GM19035 (cell line): ENCODE results near the gene PLD1.
A peak's percentile ranks its signal among the peaks of the same experiment; 100 is the strongest.
"Not testable (repeated sequence)": the region's sequence is repeated elsewhere in the genome, so short reads cannot be mapped to it uniquely, and the experiment has no call there.

ENCODE experiments used
- ATAC-seq: cut with Tn5 transposase; IDR thresholded peaks from one replicate; pipeline ENCODE4 v1.9.1; 2021; ENCODE audit not compliant: unreplicated experiment

Gene PLD1

GRCh38 chr3:171821044-171821443, 10.8 kb upstream of the PLD1 start:
- no peak for ATAC-seq

- ATAC-seq, result no peak
Measured at GRCh38 chr3:171817074-171817800, 7.0 kb upstream of the PLD1 start.

GRCh38 chr3:171815973-171816595, 5.8 kb upstream of the PLD1 start:
- no peak for ATAC-seq

- not testable (repeated sequence) for ATAC-seq
Measured at GRCh38 chr3:171814662-171815061, 4.4 kb upstream of the PLD1 start.

- ATAC-seq, result no peak
Measured at GRCh38 chr3:171813897-171814460, 3.7 kb upstream of the PLD1 start.

GRCh38 chr3:171813278-171813896, 3.1 kb upstream of the PLD1 start:
- no peak for ATAC-seq

GRCh38 chr3:171812811-171813210, 2.5 kb upstream of the PLD1 start:
- ATAC-seq, result no peak

- no peak for ATAC-seq
Measured at GRCh38 chr3:171811913-171812335, 1.6 kb upstream of the PLD1 start.

GRCh38 chr3:171811295-171811912, 1.1 kb upstream of the PLD1 start:
- ATAC-seq, result no peak

- ATAC-seq, result no peak
Measured at GRCh38 chr3:171810629-171811294, 479 bp upstream of the PLD1 start.

- peak; percentile 41 for ATAC-seq
Measured at GRCh38 chr3:171809611-171809860, 747 bp downstream of the PLD1 start.

- ATAC-seq, result no peak
Measured at GRCh38 chr3:171807806-171808205, 2.5 kb downstream of the PLD1 start.

GRCh38 chr3:171807129-171807675, 3.1 kb downstream of the PLD1 start:
- ATAC-seq, result no peak

- no peak for ATAC-seq
Measured at GRCh38 chr3:171806200-171807128, 3.8 kb downstream of the PLD1 start.

GRCh38 chr3:171805687-171806086, 4.6 kb downstream of the PLD1 start:
- ATAC-seq, result no peak

- ATAC-seq, result no peak
Measured at GRCh38 chr3:171804618-171805389, 5.5 kb downstream of the PLD1 start.

GRCh38 chr3:171803044-171803443, 7.2 kb downstream of the PLD1 start:
- no peak for ATAC-seq

GRCh38 chr3:171802590-171802956, 7.7 kb downstream of the PLD1 start:
- ATAC-seq, result no peak
